RPMI7951 (cell line): Measurements from ENCODE around the gene PITRM1. TPM values are rescaled to one million over a fixed set of nuclear protein-coding genes. Genes with fewer than 3 reads are reported as not detected.

ENCODE experiments used
- DNase-seq: peaks from one replicate; pipeline ENCODE4 v3.0.0-alpha.2; 2012; ENCODE audit warnings: low read depth
- total RNA-seq: library from RNA; depleted of rRNA; stranded (reverse); fragments of >200 nt; shearing (Covaris generic); gene quantifications from 2 replicates; pipeline ENCODE4 v1.2.3, GENCODE V29; 2014

PITRM1 gene
- total RNA-seq, 1 experiment from 2014 or later, result 62.5 TPM

DNA sequence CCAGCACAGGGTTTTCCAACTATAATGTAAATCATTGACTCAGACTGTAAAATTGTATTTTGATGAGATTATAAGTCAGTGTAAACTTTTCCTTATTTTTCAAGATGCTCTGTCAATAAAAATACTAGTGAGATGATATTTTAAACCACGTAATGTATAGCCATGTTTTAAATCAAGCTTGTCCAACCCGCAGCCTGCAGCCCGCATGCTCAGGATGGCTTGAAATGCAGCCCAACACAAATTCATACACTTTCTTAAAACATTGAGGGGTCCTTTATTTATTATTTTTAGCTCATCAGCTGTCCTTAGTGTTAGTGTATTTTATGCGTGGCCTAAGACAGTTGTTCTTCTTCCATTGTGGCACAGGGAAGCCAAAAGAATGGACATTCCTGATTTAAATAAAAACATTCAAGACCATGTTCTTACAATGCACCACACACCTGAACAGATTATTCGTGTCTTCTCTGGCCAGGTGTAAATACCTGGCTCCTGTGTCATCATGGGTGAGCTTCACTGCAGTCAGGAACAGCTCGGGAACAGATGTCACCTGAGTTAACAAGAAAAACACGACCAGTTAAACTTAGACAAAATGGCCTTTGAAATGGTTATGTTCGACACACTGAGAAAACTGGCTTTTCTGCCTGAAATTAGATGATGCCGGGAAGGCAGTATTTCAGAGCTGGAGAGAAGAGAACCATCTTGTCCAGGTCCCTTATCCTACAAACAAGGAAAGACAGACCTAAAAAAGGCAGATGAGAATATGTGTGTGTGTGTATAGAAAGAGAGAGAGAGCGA is 5.9 kb downstream of the PITRM1 start:
- DNase-seq, result no peak

DNA sequence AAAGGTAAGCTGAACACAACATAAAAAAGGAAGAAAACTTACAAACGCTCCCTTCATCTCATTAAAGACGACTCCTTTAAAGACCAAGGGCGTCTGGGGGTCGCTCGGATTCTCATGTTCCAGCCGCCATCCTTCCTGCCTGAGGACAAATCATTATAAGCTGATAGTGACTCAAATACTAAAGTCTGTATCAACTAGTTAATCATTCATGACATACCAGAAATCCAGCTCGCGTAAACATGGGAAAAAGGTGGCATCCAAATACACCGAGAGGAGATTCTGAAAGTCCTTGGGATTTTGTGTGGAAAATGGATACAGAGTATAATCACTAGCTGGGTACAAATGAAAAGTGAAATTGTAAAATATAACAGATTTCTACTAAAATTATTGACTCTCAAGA is 7.4 kb downstream of the PITRM1 start:
- DNase-seq, result no peak

DNA sequence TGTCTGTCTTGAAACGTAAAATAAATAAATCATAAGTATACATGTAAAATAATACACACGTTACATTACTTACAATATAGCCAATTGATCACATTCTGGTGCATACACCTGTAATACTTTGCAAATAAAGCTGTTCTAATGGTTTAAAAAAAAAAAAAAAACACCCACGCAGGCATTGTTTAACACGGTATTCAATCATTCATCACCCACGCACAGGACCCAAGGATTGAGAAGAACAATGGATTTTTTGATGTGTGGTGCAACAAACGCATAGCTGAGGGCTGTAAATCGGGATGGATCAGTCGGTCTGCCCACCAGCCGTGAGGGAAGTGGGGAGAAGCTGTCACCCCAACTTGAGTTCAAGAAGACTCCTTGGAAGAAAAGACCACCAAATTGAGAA is 8.7 kb downstream of the PITRM1 start:
- DNase-seq, result no peak

DNA sequence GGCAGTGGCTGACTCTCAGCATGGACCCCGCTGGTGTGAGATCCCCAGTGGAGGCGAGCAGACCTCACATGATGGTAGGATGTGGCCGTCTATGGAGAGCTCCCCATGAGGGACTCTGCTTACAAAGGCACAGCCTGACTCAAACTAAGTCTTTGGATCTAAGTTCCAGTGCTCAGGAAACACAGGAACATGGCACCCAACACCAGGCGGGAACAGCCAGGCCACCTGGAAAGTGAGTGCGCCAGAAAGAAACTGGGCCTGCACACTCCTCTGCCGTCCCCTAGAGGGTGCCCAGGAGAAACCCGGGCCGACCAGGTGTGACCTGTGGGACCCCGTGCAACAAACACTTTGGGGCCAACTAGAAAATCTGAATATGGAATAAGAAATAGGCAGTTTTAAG is 10.0 kb downstream of the PITRM1 start:
- DNase-seq, result no peak

DNA sequence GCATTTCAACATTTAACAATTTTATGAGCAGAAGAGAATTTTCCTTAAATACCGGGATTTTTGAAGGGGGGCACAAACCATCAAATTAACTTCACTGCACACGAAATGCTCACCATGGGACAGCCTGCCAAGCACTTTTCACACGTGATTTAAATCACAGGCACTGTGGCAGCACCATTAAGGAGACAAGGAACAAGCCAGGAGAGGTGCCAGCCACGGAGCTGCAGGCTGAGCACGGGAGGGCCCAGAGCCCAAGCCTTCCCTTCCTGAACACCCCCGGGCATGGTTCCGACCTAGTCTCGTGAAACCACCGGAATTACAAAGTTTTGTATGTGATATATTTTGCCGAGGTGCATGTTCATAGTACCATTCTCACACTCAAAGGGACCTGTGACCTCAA is 13.4 kb downstream of the PITRM1 start:
- DNase-seq, result no peak

DNA sequence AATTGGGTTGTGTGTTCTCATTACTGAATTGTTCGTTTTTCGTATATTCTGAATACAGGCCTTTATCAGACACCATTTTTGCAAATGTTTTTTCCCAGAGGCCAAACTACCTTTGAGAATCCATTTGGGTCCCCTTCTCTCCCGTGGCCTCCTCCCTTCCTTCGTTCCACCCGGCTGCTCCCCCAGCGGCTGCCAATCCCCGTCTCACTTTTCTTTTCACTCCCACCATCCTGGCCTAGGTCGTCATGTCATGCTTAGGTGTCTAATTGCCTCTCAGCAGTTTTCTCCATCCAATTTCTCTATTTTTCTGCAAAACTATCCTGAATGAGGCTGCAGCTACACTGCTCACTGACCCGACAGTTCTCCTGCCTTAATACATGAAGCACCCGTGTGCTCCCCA is 17.9 kb downstream of the PITRM1 start:
- DNase-seq, result no peak

DNA sequence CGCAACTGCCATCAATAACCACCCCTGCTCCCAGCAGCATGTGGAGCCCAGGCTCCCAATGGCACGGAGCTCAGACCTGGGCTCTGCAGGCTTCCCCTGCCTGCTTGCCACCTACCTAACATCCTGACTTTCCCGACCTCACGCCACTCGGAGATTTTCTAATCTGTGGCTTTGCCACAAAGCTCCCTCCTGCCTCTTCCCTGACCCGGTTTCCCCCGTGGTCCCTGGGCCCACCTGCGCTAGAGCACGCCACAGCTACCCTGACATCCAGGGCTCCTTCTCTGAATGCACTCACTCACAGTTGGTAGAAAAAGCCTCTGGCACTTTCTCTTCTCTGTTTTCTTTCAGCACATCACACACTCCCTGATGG is 20.0 kb downstream of the PITRM1 start:
- DNase-seq, result no peak

DNA sequence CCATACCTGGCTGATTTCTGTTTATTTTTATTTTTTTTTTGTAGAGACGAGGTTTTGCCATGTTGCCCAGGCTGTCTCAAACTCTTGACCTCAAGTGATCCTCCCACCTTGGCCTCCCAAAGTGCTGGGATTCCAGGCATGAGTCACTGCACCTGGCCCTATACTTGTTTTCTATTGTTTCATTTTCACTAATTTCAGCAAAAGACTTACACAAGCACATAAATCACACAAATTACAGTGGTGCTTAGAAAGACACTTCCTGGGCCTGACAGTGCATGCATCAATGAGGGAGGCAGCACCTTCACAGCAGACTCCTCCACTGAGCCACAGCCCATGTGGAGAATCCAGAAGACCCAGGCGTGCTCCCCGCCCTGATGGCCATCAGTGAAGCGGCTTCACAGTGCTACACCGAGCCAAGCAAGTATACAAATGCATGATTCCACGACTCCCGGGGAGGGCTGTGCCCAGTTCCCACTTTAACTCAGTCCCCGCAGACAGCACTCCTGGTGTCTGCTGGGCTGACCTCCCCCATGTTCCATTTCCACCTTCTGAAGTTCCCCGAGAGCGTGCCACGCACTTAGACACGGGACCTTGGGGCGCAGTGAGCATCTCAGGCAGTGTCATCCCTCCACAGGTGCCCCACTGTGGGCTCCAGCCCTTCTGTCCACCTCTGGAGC is 20.6 kb downstream of the PITRM1 start:
- no peak for DNase-seq

DNA sequence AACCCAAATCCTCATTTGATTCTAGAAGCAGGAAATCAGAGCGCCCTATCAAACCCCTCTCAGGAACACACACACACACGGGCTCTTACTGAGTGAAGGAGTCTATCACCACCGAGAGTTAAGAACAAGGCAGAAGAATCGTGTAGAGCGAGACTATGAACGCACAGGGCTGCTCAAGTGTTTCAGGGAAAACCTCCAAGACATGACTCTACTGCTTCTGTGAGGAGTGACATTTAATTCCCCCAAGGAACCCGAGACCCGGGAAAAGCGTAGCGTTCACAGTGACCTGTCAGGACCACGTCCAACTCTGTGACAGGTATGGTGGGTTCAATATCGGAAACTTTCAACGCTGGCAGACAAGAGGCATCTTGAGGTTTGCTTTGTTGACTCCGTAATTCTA is 21.6 kb downstream of the PITRM1 start:
- no peak for DNase-seq

DNA sequence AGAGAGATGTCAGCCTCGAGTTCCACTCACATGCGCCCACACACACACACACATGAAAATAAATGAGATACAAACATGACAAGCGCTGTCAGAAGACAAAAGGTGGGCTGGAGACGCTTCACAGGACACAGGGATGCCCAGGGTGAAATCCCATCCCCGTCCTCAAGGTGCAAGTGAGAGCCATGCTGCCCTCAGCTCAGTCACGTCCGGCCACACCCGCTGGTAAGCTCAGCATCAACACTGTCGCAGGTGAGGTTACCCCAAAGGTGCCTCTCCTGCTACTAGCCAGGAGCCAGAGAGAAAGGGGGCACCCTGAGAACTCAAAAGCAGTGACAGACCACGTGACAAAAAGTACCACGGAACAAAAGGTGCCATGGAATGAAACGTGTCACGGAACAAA is 22.2 kb downstream of the PITRM1 start:
- DNase-seq, result no peak

DNA sequence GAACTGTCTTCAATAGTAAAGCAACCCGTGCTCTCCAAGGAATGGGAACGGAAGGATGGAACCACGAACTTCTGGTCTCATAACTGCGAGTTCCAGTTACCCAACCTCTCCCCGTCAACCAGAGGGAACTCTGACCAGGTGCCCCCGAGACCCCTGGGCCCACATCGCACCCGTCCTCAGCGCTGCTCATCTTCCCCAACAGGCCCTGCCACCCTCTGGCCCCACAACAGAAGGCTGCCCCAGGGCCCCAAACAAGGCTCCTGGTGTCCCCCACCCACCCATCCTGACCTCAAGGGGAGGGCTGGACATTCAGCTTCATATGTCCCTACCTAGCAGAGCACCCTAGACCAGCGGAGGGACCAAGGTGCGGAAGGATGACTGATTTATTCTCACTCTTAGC is 22.7 kb downstream of the PITRM1 start:
- DNase-seq, result no peak

DNA sequence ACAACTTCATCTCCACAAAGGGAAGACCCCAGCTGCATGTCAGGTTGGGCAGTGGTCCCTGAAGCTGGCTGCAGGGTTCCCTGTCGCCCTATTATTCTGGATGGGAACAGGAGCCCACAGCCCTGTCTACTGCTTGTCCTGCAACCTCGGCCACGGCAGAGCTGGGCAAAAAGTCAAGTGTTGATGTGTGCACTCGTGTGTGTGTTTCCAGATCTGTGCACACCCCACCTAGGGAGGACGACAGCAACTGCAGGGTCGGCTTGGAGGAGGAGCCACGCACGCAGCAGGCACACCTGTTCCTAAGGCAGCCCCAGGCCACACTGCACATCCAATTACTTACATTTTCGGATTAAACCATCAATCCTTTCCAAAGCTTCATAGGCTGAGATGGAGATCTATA is 23.6 kb downstream of the PITRM1 start:
- DNase-seq, result no peak

DNA sequence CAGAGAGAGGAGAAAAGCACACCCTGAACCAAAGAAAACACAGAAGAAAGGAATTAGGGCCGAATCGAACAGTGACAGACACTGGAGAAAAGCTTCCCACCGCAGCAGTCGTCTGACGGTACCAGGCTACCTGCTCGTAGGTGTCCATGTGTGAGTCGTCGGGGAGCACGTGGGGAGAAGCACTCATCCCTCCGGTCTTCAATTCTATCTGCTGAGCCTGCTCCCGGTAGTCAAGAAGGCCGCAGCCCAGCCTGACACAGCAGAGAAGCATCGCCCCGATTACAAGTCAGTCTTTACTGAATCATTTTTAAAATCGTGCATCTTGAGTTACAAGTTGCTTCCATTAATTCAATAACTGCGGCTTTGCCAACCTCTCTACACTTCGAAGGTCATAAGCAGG is 24.5 kb downstream of the PITRM1 start:
- DNase-seq, result no peak

DNA sequence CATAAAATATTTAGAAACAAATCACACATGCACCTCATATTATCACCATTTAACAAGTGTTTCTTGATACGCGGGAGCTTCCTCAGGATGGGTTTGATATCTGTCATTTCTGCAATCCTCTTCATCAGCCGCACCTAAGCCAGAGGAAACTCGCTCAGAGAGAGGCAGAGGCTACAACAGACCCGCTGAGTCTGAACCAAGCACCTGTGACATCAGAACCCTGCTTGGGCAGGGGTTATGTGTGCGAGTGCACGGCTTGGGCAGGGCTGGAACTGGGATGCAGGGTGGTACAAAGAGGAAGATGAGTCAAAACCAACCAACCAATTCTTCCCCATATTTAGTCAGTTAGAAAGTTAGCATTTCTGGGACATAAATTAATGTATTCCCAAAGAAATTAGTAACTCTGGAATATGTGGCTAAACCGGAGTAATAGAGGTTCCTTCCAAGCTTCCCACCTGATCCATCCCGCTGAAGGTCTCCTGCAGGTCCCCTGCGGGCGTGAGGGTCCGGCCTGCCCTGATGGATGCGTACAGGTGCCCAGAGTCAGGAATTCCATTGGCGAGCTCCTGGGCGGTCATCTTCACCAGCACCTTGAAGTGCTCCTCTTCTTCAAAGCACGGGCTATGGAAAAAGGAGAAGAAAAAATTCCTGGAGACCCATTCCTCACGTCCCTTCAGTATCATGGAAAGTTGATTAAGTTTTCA is 25.3 kb downstream of the PITRM1 start:
- DNase-seq, result no peak

DNA sequence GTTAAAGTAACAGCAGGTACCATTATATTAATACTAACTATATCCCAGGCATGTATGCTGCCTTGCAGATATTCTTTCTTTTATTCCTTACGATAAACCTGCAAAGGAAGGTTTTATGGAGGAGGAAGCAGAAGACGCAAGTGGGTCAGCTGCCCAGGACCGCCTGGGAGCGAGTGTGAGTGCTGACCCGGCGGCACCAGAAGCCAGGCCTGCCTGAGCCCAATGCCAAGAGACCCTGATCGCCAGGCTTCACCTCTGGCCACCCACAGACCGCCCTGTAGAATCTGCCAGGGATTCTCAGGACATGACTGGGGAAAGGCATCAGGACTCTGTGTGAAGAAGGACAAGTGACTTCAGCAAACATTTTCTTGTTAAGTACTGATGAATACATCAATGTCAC is 26.3 kb downstream of the PITRM1 start:
- DNase-seq, result no peak

DNA sequence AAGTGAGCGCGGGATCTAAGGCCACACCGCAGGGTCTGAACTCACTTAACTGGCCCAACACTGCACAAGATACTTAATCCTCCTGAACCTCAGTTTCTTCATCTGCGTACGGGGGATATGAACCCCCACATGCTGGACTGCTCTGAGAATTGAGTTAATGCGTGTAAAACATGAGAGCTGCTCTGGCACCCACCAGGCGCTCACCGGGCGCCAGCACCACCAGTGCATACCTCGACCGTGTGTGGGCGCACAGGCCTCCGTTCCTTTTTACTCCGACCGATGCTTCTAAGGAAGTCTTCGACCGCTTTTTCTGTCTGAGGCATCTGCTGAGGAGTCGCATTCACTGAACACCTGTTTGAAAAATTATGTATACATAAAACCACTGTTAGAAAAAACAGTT is 27.2 kb downstream of the PITRM1 start:
- no peak for DNase-seq

DNA sequence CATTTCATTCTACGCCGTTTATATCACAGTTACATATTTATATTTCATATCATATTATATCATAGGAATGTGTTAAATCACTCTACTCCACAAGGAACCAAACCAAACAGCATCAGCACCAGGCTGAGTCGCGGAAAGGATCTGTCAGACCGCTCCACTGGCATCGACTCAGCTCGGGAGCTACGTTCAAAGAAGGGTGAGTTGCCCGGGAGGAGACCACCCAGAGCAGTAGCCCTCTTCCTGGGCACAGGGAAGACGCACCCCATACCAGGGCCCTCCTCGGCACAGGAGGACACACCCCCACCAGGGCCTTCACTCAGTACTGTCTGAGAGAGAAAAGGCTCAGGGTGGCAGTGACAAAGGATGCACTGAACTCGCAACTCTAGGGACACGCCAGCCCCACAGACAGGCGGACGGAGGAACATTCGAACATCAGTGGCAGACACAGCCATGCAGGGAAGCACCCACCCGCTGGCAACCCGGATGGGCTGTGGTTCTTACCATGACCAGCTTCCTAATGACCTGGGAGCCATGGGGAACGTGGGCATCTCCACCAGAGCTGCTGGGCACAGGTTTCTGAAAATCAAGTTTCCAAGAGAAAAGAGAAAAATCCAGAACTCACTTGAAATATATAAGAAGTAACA is 28.7 kb downstream of the PITRM1 start:
- DNase-seq, result no peak

DNA sequence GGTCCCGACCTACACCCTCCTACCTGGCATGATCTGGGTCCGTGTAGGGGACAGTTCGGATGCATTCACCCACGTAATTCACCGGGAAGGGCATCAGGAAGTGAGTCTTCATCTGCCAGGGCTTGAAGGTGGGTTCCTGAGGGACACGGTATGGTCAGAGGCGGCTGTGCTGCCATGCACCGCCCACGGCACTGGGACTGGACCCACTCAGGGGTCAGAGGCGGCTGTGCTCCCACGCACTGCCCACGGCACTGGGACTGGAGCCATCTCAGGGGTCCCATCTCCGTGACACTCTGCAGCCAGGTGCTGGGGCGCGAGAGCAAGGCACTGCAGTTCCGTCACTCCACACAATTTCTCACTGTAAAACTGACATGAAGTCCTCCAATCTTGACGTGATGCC is 29.2 kb downstream of the PITRM1 start:
- DNase-seq, result no peak

DNA sequence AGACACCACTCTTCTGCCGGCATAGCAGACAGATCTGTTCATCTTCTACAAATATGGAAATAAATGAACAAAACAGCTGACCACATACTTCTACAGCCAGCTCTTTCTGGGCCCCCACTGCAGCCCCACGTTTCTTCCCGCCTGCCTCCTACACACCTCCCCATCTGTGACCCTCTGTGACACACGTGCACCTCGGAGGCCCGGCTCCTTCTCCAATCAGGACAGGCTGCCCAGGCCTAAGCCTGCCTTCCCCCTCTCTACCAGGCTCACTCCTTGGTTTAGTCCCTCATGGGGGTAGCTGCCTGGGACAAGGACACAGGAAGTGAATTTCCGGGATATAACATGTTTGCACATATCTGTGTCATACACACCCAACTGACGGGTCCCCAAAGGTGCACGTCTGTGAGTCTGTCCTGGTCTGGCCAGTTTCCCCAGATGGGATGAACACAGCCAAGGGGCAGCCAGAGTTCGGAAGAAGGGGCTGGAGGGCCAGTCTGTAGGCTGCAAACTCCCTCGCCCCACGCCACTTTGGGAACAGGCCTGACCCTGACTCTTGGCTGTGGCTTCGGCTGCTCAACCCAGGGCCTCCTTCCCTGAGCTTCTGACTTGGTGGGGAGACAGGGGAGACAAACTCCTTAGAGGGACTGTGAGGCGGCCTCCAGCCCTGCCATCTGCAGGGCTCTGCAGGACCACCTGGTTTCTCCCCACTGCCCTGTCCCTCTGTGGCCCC is 30.3 kb downstream of the PITRM1 start:
- DNase-seq, result no peak

DNA sequence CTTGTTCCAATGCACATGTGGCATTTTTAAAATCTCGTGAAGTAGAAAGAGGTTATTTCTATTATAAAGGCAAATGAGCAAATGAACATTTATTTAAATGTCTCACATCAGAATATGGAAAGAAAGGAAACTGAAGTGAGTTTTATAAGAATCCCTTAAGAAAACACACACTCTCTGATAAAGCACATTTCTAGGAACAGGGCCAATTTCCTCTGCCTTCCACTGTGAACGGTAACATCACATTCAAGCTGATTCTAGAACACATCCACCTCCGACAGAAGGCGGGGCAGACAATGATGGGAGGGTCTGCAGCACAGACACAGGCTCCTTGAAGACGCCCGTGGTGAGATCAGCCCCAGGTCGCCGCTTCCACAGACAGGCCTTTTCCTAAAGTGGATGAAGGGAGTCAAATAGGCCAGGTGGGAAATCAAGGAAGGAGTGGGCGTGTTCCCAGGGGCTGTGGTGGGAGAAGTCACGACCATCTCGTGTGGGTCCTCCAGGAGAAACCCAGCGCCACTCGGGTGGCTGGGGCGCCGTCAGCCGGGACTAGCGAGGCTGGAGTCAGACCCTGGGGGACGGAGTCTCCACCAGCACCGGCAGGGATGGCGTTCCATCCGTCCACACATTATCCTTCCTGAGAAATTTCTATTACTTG is 31.1 kb downstream of the PITRM1 start:
- no peak for DNase-seq

DNA sequence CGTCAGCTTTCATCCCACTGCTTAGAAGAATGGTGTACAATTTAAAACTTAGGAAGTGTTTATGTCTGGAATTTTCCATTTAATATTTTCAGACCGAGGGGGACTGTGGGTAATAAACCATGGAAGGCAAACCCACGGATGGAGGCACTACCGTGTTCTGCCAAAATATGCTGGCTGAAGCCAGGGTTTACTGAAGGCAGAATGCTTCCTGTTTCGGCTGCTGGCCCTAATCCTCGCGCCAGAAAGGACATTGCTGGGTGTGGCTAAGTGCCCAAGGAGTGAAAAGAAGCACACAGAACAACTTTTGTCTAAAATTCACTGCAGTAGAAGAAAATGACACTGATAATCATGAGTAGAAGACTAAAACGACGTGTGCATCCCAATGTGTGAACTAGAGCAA is 32.3 kb downstream of the PITRM1 start:
- no peak for DNase-seq
